OCI-LY1 (cell line): ENCODE results near the gene ESYT1.

Experiments used
- H2AFZ ChIP-seq: fragments of 200-600 bp; sonication (generic), shearing (Covaris generic); 2 replicates; pipeline ENCODE4 v1.6.0; 2014; ENCODE audit warnings: antibody characterized with exemption, mild to moderate bottlenecking, low read length
- H3F3A ChIP-seq: fragments of 200-600 bp; sonication (generic), shearing (Covaris generic); 2 replicates; pipeline ENCODE4 v1.6.0; 2014; ENCODE audit warnings: mild to moderate bottlenecking, antibody characterized with exemption, low read length, moderate library complexity; ENCODE audit not compliant: insufficient read depth
- H3K27ac ChIP-seq: fragments of 200-600 bp; sonication (generic); 2 replicates; pipeline ENCODE4 v1.5.1; 2014; ENCODE audit warnings: low read length, mixed run types, mild to moderate bottlenecking, low read depth; ENCODE audit not compliant: poor library complexity, severe bottlenecking
- H3K27me3 ChIP-seq: fragments of 200-600 bp; sonication (generic); 2 replicates; pipeline ENCODE4 v1.6.0; 2014; ENCODE audit warnings: antibody characterized with exemption, mild to moderate bottlenecking, low read length, moderate library complexity; ENCODE audit not compliant: insufficient read depth
- H3K36me3 ChIP-seq: fragments of 200-600 bp; sonication (generic); 2 replicates; pipeline ENCODE4 v1.6.1; 2014; ENCODE audit warnings: mild to moderate bottlenecking, antibody characterized with exemption, low read length, moderate library complexity, mixed read lengths; ENCODE audit not compliant: insufficient read depth
- H3K4me1 ChIP-seq: fragments of 200-600 bp; sonication (generic); 2 replicates; pipeline ENCODE4 v1.5.1; 2014; ENCODE audit warnings: mild to moderate bottlenecking, low read length, moderate library complexity; ENCODE audit not compliant: insufficient read depth, severe bottlenecking
- H3K4me2 ChIP-seq: fragments of 200-600 bp; sonication (generic), shearing (Covaris generic); 2 replicates; pipeline ENCODE4 v1.6.1; 2014; ENCODE audit warnings: low read length
- H3K4me3 ChIP-seq: fragments of 200-600 bp; sonication (generic); 2 replicates; pipeline ENCODE4 v1.5.1; 2014; ENCODE audit warnings: low read length, low read depth, mild to moderate bottlenecking, mixed read lengths; ENCODE audit not compliant: poor library complexity, severe bottlenecking
- H3K79me2 ChIP-seq: fragments of 200-600 bp; shearing (Covaris generic); 2 replicates; pipeline ENCODE4 v1.6.1; 2016; ENCODE audit warnings: mixed run types, low read length, mixed read lengths; ENCODE audit not compliant: insufficient read depth
- H3K9ac ChIP-seq: fragments of 200-600 bp; sonication (generic), shearing (Covaris generic); 2 replicates; pipeline ENCODE4 v1.6.1; 2014; ENCODE audit warnings: mild to moderate bottlenecking, low read length, mixed read lengths
- H3K9me2 ChIP-seq: fragments of 200-600 bp; sonication (generic), shearing (Covaris generic); 2 replicates; pipeline ENCODE4 v1.6.1; 2014; ENCODE audit warnings: low read depth, mild to moderate bottlenecking, low read length, mixed read lengths
- H3K9me3 ChIP-seq: fragments of 200-600 bp; shearing (Covaris generic); 2 replicates; pipeline ENCODE4 v1.6.1; 2014; ENCODE audit warnings: low read length, mixed read lengths
- H4K20me1 ChIP-seq: fragments of 200-600 bp; sonication (generic), shearing (Covaris generic); 2 replicates; pipeline ENCODE4 v1.6.0; 2016; ENCODE audit warnings: mild to moderate bottlenecking, low read length; ENCODE audit not compliant: insufficient read depth
- CTCF ChIP-seq: fragments of 200-600 bp; sonication (generic), shearing (Covaris generic); IDR thresholded peaks from 2 replicates; pipeline ENCODE4 v1.5.1; 2017; ENCODE audit warnings: mild to moderate bottlenecking, antibody characterized with exemption, low read length, moderate library complexity, mixed read lengths
- EZH2 ChIP-seq: fragments of 200-600 bp; sonication (generic), shearing (Covaris generic); IDR thresholded peaks from 2 replicates; pipeline ENCODE4 v1.8.0; 2017; ENCODE audit warnings: borderline replicate concordance, mixed run types, mild to moderate bottlenecking, antibody characterized with exemption, low read length, moderate library complexity, mixed read lengths

Gene ESYT1

GRCh38 chr12:56141946-56142784, 14.1 kb downstream of the ESYT1 start:
- H3K79me2 ChIP-seq: no peaks in the 10 kb centered on the region
- no peak overlapping the region for H2AFZ ChIP-seq
- no peak overlapping the region for H3K9ac ChIP-seq
- H3K36me3 ChIP-seq: peaks cover 77% of the 10 kb centered on the region
- no peak overlapping the region for H3K4me3 ChIP-seq
- no peak overlapping the region for H3K4me2 ChIP-seq
- no peaks in the 10 kb centered on the region for H3K4me1 ChIP-seq
- H3F3A ChIP-seq: no peaks in the 10 kb centered on the region
- no peak for TF ChIP-seq EZH2
- no peak for TF ChIP-seq CTCF
- no peaks in the 10 kb centered on the region for H3K27me3 ChIP-seq
- no peak overlapping the region for H3K27ac ChIP-seq
- no peaks in the 10 kb centered on the region for H4K20me1 ChIP-seq
- H3K9me3 ChIP-seq: no peaks in the 10 kb centered on the region
- H3K9me2 ChIP-seq: no peaks in the 10 kb centered on the region

GRCh38 chr12:56143217-56143616, 15.2 kb downstream of the ESYT1 start:
- Histone ChIP-seq H3K9me3 (no peaks in the 10 kb centered on the region), H3K9ac (no peak overlapping the region), H2AFZ (no peak overlapping the region), H3K27ac (no peak overlapping the region), H4K20me1 (no peaks in the 10 kb centered on the region), H3K4me3 (no peak overlapping the region), H3K4me1 (no peaks in the 10 kb centered on the region), H3K79me2 (no peaks in the 10 kb centered on the region), H3K27me3 (no peaks in the 10 kb centered on the region), H3K4me2 (no peak overlapping the region), H3K36me3 (peaks cover 66% of the 10 kb centered on the region), H3K9me2 (no peaks in the 10 kb centered on the region), H3F3A (no peaks in the 10 kb centered on the region)
- TF ChIP-seq CTCF: no peak

- H3K9me2 ChIP-seq: no peaks in the 10 kb centered on the region
- no peak overlapping the region for H2AFZ ChIP-seq
- no peak overlapping the region for H3K4me3 ChIP-seq
- no peaks in the 10 kb centered on the region for H3K4me1 ChIP-seq
- H3K9ac ChIP-seq: no peak overlapping the region
- TF ChIP-seq EZH2 (no peak), CTCF (no peak)
- no peak overlapping the region for H3K4me2 ChIP-seq
- H3K79me2 ChIP-seq: no peaks in the 10 kb centered on the region
- H3K36me3 ChIP-seq: peaks cover 59% of the 10 kb centered on the region
- no peaks in the 10 kb centered on the region for H3F3A ChIP-seq
- no peak overlapping the region for H3K27ac ChIP-seq
- H4K20me1 ChIP-seq: no peaks in the 10 kb centered on the region
- H3K27me3 ChIP-seq: no peaks in the 10 kb centered on the region
- no peaks in the 10 kb centered on the region for H3K9me3 ChIP-seq
Measured at GRCh38 chr12:56143870-56144269, 15.8 kb downstream of the ESYT1 start.
